ENCODE data around the gene DRAXIN.
A peak's percentile ranks its signal among the peaks of the same experiment; 100 is the strongest.

Gene DRAXIN

GRCh38 chr1:11691302-11691914 lies at the start of gene DRAXIN:
Gene DRAXIN, plus strand, starts transcription at chr1:11691710. Its CDS starts 14,549 bp downstream, at chr1:11706259.
- DNase-seq (ENCODE audit: low spot score): peak; percentile 48

GRCh38 chr1:11641776-11642305 lies 49.7 kb upstream of the DRAXIN start:
- DNase-seq (ENCODE audit: low spot score): no peak

GRCh38 chr1:11642418-11643017 lies 49.0 kb upstream of the DRAXIN start:
- DNase-seq (ENCODE audit: low spot score): peak; percentile 50

- DNase-seq (ENCODE audit: low spot score): no peak
These were observed 47.7 kb upstream of the DRAXIN start for GRCh38 chr1:11643782-11644181.

GRCh38 chr1:11645270-11645669 lies 46.2 kb upstream of the DRAXIN start:
- no peak for DNase-seq (ENCODE audit: low spot score)

GRCh38 chr1:11645670-11646265 lies 45.7 kb upstream of the DRAXIN start:
- peak; percentile 74 for DNase-seq (ENCODE audit: low spot score)

GRCh38 chr1:11646317-11646716 lies 45.2 kb upstream of the DRAXIN start:
- DNase-seq (ENCODE audit: low spot score): no peak

GRCh38 chr1:11647333-11647732 lies 44.2 kb upstream of the DRAXIN start:
- DNase-seq (ENCODE audit: low spot score): no peak

GRCh38 chr1:11648039-11648438 lies 43.5 kb upstream of the DRAXIN start:
- DNase-seq (ENCODE audit: low spot score): no peak

GRCh38 chr1:11648732-11649158 lies 42.8 kb upstream of the DRAXIN start:
- DNase-seq (ENCODE audit: low spot score): no peak

- no peak for DNase-seq (ENCODE audit: low spot score)
These were observed 42.3 kb upstream of the DRAXIN start for GRCh38 chr1:11649237-11649623.

GRCh38 chr1:11649624-11650330 lies 41.7 kb upstream of the DRAXIN start:
- no peak for DNase-seq (ENCODE audit: low spot score)

- peak; percentile 48 for DNase-seq (ENCODE audit: low spot score)
These were observed 41.0 kb upstream of the DRAXIN start for GRCh38 chr1:11650331-11650991.

- no peak for DNase-seq (ENCODE audit: low spot score)
These were observed 40.5 kb upstream of the DRAXIN start for GRCh38 chr1:11651017-11651416.

- DNase-seq (ENCODE audit: low spot score): no peak
These were observed 39.2 kb upstream of the DRAXIN start for GRCh38 chr1:11652203-11652780.

GRCh38 chr1:11653101-11653860 lies 38.2 kb upstream of the DRAXIN start:
- peak; percentile 91 for DNase-seq (ENCODE audit: low spot score)

GRCh38 chr1:11653861-11654136 lies 37.7 kb upstream of the DRAXIN start:
- DNase-seq (ENCODE audit: low spot score): no peak

GRCh38 chr1:11654137-11654938 lies 37.2 kb upstream of the DRAXIN start, which contains the start of the genes FBXO2 and FBXO44:
Gene FBXO2, minus strand, starts transcription at chr1:11654429. Its CDS starts 89 bp downstream, at chr1:11654340.
Gene FBXO44, plus strand, starts transcription at chr1:11654877. Its CDS starts 959 bp downstream, at chr1:11655836.
- DNase-seq (ENCODE audit: low spot score): peak; percentile 67

GRCh38 chr1:11654939-11655808 lies 36.3 kb upstream of the DRAXIN start:
- DNase-seq (ENCODE audit: low spot score): no peak

All from SW480 (cell line).